B cell (primary cell): ENCODE data around the gene CTNNA2. TPM values are rescaled to one million over a fixed set of nuclear protein-coding genes. Genes with fewer than 3 reads are reported as not detected.

Experiments
- ATAC-seq: fragments of 200-7000 bp; cut with Tn5 transposase; one replicate; pipeline ENCODE4 v1.10.0; 2021; ENCODE audit warnings: low read depth, mild to moderate bottlenecking, moderate number of reproducible peaks, moderate library complexity
- CTCF ChIA-PET: fragments of 350-600 bp; sonication (Branson Sonifier 250); formaldehyde crosslinking; loops from one replicate; lab custom pipeline; 2021; ENCODE audit warnings: antibody characterized with exemption, inconsistent platforms; lab: Charles Lee
- POLR2A ChIA-PET: fragments of 350-600 bp; sonication (Branson Sonifier 250); formaldehyde crosslinking; loops from one replicate; lab custom pipeline; 2021; ENCODE audit warnings: antibody characterized with exemption; lab: Charles Lee
- DNase-seq: peaks from one replicate; pipeline ENCODE4 v3.0.0; 2013
- H2AFZ ChIP-seq: 2 replicates; pipeline ENCODE4 v1.6.1; 2012; ENCODE audit warnings: mild to moderate bottlenecking, low read depth, low read length; ENCODE audit not compliant: insufficient read depth, poor library complexity, severe bottlenecking
- H3K27ac ChIP-seq, 2 donors: 1 replicate in 1 of 2; 2 replicates in 1 of 2; pipeline ENCODE4 v1.5.1; 2012 to 2013; ENCODE audit warnings: low read length in 2 of 2, mild to moderate bottlenecking in 2 of 2, moderate library complexity in 1 of 2
- H3K27me3 ChIP-seq, 4 experiments: fragments of 200-600 bp in 1 of 4; sonication (generic) in 1 of 4; replicated peaks in 1 of 4; 1 replicate in 2 of 4; 2 replicates in 2 of 4; pipeline versions ENCODE4 v1.6.1 to v1.7.0; 2013 to 2016; ENCODE audit warnings: low read length in 3 of 4, mild to moderate bottlenecking in 2 of 4, mixed read lengths in 1 of 4, moderate library complexity in 1 of 4; ENCODE audit not compliant: insufficient read depth in 4 of 4, control insufficient read depth in 3 of 4; ENCODE audit errors: control extremely low read depth in 1 of 4
- H3K36me3 ChIP-seq, 2 experiments: replicated peaks in 1 of 2; 1 replicate in 1 of 2; 2 replicates in 1 of 2; pipeline versions ENCODE4 v1.6.1 to v1.7.1; 2013; ENCODE audit warnings: low read length in 1 of 2; ENCODE audit not compliant: insufficient read depth in 2 of 2, control insufficient read depth in 1 of 2; ENCODE audit errors: control extremely low read depth in 1 of 2, extremely low read depth in 1 of 2
- H3K4me1 ChIP-seq, 2 donors: fragments of 200-600 bp in 1 of 2; sonication (generic) in 1 of 2; 1 replicate in 1 of 2; 2 replicates in 1 of 2; pipeline versions ENCODE4 v1.5.1 to v1.6.1; 2013 to 2017; ENCODE audit warnings: low read length in 2 of 2; ENCODE audit not compliant: control insufficient read depth in 2 of 2, insufficient read depth in 2 of 2
- H3K4me2 ChIP-seq: replicated peaks from 2 replicates; pipeline ENCODE3; 2012; ENCODE audit warnings: mild to moderate bottlenecking, low read depth, low read length; ENCODE audit not compliant: poor library complexity, severe bottlenecking
- H3K4me3 ChIP-seq, 5 experiments: fragments of 200-600 bp in 1 of 5; sonication (generic) in 1 of 5; 1 replicate in 3 of 5; 2 replicates in 2 of 5; pipeline versions ENCODE4 v1.5.1 to v1.7.0; 2011 to 2016; ENCODE audit warnings: low read length in 4 of 5, mild to moderate bottlenecking in 4 of 5, low read depth in 2 of 5, control low read depth in 1 of 5, moderate library complexity in 1 of 5; ENCODE audit not compliant: insufficient read depth in 1 of 5; ENCODE audit errors: control extremely low read depth in 1 of 5, extremely low read depth in 1 of 5
- H3K79me2 ChIP-seq: fragments of 200-600 bp; sonication (generic); one replicate; pipeline ENCODE4 v1.6.0; 2016; ENCODE audit warnings: low read length; ENCODE audit not compliant: control insufficient read depth, insufficient read depth
- H3K9ac ChIP-seq: fragments of 200-600 bp; sonication (generic); 2 replicates; pipeline ENCODE4 v1.6.1; 2017; ENCODE audit warnings: mild to moderate bottlenecking, low read length, moderate library complexity
- H3K9me3 ChIP-seq, 3 donors: one replicate each; pipeline versions ENCODE4 v1.6.1 to v1.7.1; 2013; ENCODE audit warnings: low read length in 2 of 3; ENCODE audit not compliant: control insufficient read depth in 2 of 3, insufficient read depth in 1 of 3; ENCODE audit errors: control extremely low read depth in 1 of 3
- H4K20me1 ChIP-seq: 2 replicates; pipeline ENCODE4 v1.6.0; 2012; ENCODE audit warnings: mild to moderate bottlenecking, low read length; ENCODE audit not compliant: insufficient read depth, control insufficient read depth, poor library complexity, severe bottlenecking
- H3K27ac Mint-ChIP-seq: one replicate; pipeline ENCODE4 v1.8.0; 2021; ENCODE audit warnings: mixed read lengths
- H3K27me3 Mint-ChIP-seq: one replicate; pipeline ENCODE4 v1.8.0; 2021; ENCODE audit warnings: mixed read lengths
- H3K4me1 Mint-ChIP-seq: one replicate; pipeline ENCODE4 v1.8.0; 2021; ENCODE audit warnings: mixed read lengths
- H3K4me3 Mint-ChIP-seq: one replicate; pipeline ENCODE4 v1.8.0; 2021; ENCODE audit warnings: mixed read lengths
- H3K9me3 Mint-ChIP-seq: one replicate; pipeline ENCODE4 v1.8.0; 2022; ENCODE audit warnings: mixed read lengths; ENCODE audit not compliant: insufficient read depth
- CTCF ChIP-seq: fragments of 200-600 bp; IDR thresholded peaks from one replicate; pipeline ENCODE4 v1.8.0; 2022; ENCODE audit warnings: antibody characterized with exemption, mild to moderate bottlenecking
- EZH2 ChIP-seq: IDR thresholded peaks from 2 replicates; pipeline ENCODE4 v1.6.1; 2012; ENCODE audit warnings: borderline replicate concordance, low read depth, mild to moderate bottlenecking, moderate library complexity, low read length; ENCODE audit not compliant: insufficient read depth, poor library complexity, severe bottlenecking
- WGBS: methylation state at CpG from one replicate; pipeline ENCODE4 v1.1.5; 2013; ENCODE audit warnings: missing lambda C conversion rate; ENCODE audit not compliant: insufficient coverage; 5-methylcytosine and 5-hydroxymethylcytosine counted together
- intact Hi-C: fragments of 100-400 bp; cut with micrococcal nuclease; formaldehyde crosslinking; loops from one replicate; pipeline ENCODE4 v1.10.0; 2022
- polyA plus RNA-seq: library from polyadenylated mRNA; depleted of rRNA; stranded (reverse); fragments of >200 nt; gene quantifications from 2 replicates; pipeline ENCODE4 v1.2.3, GENCODE V29; 2012
- total RNA-seq, 2 donors: library from RNA; stranded (reverse); fragments of 120-200 nt in 1 of 2; gene quantifications; 1 replicate in 1 of 2; 2 replicates in 1 of 2; pipeline versions ENCODE4 v1.2.3 to v1.2.4, GENCODE V29; 2013 to 2022

CTNNA2 gene
- total and polyA plus RNA-seq, 2 donors (not counting 1 experiment from before 2014, with no cell fraction given), result not detected

- Histone ChIP-seq H3K27me3 (no peaks in the 10 kb centered on the region), H3K9ac (no peak overlapping the region), H3K4me1 (no peaks in the 10 kb centered on the region), H3K79me2 (no peaks in the 10 kb centered on the region), H3K4me3 (no peak overlapping the region), H3K9me3 (no peaks in the 10 kb centered on the region), H2AFZ (no peak overlapping the region), H3K27ac (no peak overlapping the region), H4K20me1 (no peaks in the 10 kb centered on the region), H3K4me2 (no peak overlapping the region), H3K36me3 (no peaks in the 10 kb centered on the region)
- POLR2A ChIA-PET, result no interaction called here
- no peak for ATAC-seq
- no peaks in the 10 kb centered on the region for H3K4me1 Mint-ChIP-seq
- H3K4me3 Mint-ChIP-seq, result no peak overlapping the region
- no peaks in the 10 kb centered on the region for H3K9me3 Mint-ChIP-seq
- no peaks in the 10 kb centered on the region for H3K27me3 Mint-ChIP-seq
- no peak overlapping the region for H3K27ac Mint-ChIP-seq
- no CpG with 5 or more reads among the region's 1 CpG for WGBS
- CTCF ChIA-PET, result no interaction called here
- TF ChIP-seq CTCF (no peak), EZH2 (no peak)
- no peak for DNase-seq
- intact Hi-C loops, result no loop called here
Observed at GRCh38 chr2:79833235-79833878, 320.5 kb downstream of the CTNNA2 start.

- Histone ChIP-seq H3K27me3 (no peaks in the 10 kb centered on the region), H3K36me3 (no peaks in the 10 kb centered on the region), H2AFZ (no peak overlapping the region), H3K79me2 (no peaks in the 10 kb centered on the region), H4K20me1 (no peaks in the 10 kb centered on the region), H3K4me2 (no peak overlapping the region), H3K9ac (no peak overlapping the region), H3K27ac (no peak overlapping the region), H3K9me3 (no peaks in the 10 kb centered on the region), H3K4me3 (no peak overlapping the region), H3K4me1 (no peaks in the 10 kb centered on the region)
- Mint-ChIP-seq H3K27ac (no peak overlapping the region), H3K9me3 (peaks cover 2% of the 10 kb centered on the region), H3K27me3 (no peaks in the 10 kb centered on the region), H3K4me3 (no peak overlapping the region), H3K4me1 (no peaks in the 10 kb centered on the region)
- DNase-seq (no peak), ATAC-seq (no peak)
- TF ChIP-seq EZH2 (no peak), CTCF (no peak)
- ChIA-PET CTCF (no interaction called here), POLR2A (no interaction called here)
- WGBS, result 100% methylated on average over 1 of the region's 1 CpG
- intact Hi-C loops, result no loop called here
Observed at GRCh38 chr2:79835911-79836310, 323.1 kb downstream of the CTNNA2 start.
